Measurements from ENCODE around the gene TRIO. TPM values are rescaled to one million over a fixed set of nuclear protein-coding genes. Genes with fewer than 3 reads are reported as not detected.

The TRIO gene
- total RNA-seq, 4 donors from 2014 or later, result 186 to 388 (median 285) TPM

DNA sequence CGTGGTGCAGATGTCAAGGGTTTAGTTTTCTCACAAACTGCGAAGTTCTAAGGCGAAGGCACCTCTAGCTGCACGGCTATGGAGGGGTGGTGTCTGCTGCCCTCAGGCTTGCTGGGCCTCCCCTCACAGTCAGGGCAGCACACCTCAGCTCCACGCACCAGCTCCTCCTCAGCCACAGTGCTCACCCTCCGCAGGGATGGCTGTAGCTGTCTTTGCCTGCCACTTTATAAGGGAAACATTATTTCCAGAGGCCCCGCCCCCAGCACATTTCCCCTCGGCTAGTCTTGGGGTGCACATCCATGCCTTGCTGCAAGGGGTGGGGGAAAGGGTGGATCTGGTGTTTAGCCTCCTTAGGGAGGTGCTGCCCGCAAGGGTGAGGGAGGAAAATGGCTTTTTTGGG is 154.6 kb downstream of the TRIO start:
- no peaks in the 10 kb centered on the region for H3K4me1 ChIP-seq
- H3K4me3 ChIP-seq, result no peak overlapping the region
- in situ Hi-C loops (cut with MboI; ENCODE audit: low pct_ligation_motif_present in 1 of 4, low pct_unique_long_range_greater_than_20kb in 1 of 4, low sequenced_read_pairs in 3 of 4) (loop anchor here in 3 of 4 donors (25.0 kb wide), 2 partner anchors 285 to 310 kb away; no protein-coding TSS in a partner anchor), intact Hi-C loops (cut with DNase I; ENCODE audit: low total_unique reads) (no loop called here)
- WGBS, 2 donors (ENCODE audit: low coverage in 1 of 2), result 93% methylated on average over 9 of the region's 9 CpGs; no CpG with 5 or more reads in 1 of the 2 donors
- no peak for DNase-seq
- no peaks in the 10 kb centered on the region for H3K9me3 ChIP-seq
- H3K27me3 ChIP-seq, result no peaks in the 10 kb centered on the region
- peaks cover 0 to 20% (median 8%) of the 10 kb centered on the region in 4 donors for H3K36me3 ChIP-seq
- no peak overlapping the region for H3K27ac ChIP-seq
- TF ChIP-seq EP300 (IDR thresholded peaks at IDR 0.05; ENCODE audit: low read depth) (no peak), POLR2AphosphoS5 (IDR thresholded peaks at IDR 0.05) (no peak), CTCF (IDR thresholded peaks at IDR 0.05) (no peak), POLR2A (IDR thresholded peaks at IDR 0.05) (no peak)

- in situ Hi-C loops (cut with MboI; ENCODE audit: low pct_ligation_motif_present in 1 of 4, low pct_unique_long_range_greater_than_20kb in 1 of 4, low sequenced_read_pairs in 3 of 4) (loop anchor here in 3 of 4 donors (25.0 kb wide), 2 partner anchors 286 to 311 kb away; no protein-coding TSS in a partner anchor), intact Hi-C loops (cut with DNase I; ENCODE audit: low total_unique reads) (no loop called here)
- Histone ChIP-seq H3K36me3 (peaks cover 0 to 20% (median 5%) of the 10 kb centered on the region in 4 donors), H3K4me1 (no peaks in the 10 kb centered on the region), H3K9me3 (no peaks in the 10 kb centered on the region), H3K27me3 (no peaks in the 10 kb centered on the region), H3K4me3 (no peak overlapping the region), H3K27ac (no peak overlapping the region)
- DNase-seq, result no peak
- no peak for TF ChIP-seq EP300 (IDR thresholded peaks at IDR 0.05; ENCODE audit: low read depth)
- no peak for TF ChIP-seq POLR2A (IDR thresholded peaks at IDR 0.05)
- TF ChIP-seq POLR2AphosphoS5 (IDR thresholded peaks at IDR 0.05), result no peak
- no peak for TF ChIP-seq CTCF (IDR thresholded peaks at IDR 0.05)
- WGBS, 2 donors (ENCODE audit: low coverage in 1 of 2), result 73 to 82% methylated on average over 3 of the region's 3 CpGs
Measured at GRCh38 chr5:14298126-14298847, 155.1 kb downstream of the TRIO start.

DNA sequence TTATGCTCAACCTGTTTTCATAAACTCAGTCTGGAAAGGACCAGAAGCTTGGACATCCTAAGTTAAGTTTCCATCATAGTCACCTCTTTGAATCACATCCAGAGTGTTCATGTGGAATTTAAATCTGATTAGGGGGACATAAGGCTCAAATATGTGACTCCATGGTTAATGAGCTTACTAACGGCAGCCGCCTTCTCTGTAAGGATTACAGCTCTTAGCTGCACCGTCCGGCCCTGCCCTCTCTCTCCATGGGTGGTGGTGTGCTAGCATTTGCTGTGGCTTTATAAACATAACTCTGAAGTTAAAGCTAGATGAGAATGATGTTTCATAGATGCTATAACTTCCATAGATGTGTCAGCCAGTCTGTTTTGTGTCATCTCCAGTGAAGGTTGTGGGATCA is 156.5 kb downstream of the TRIO start:
- Histone ChIP-seq H3K4me1 (no peaks in the 10 kb centered on the region), H3K36me3 (peaks cover 0 to 20% (median 4%) of the 10 kb centered on the region in 4 donors), H3K27me3 (no peaks in the 10 kb centered on the region), H3K27ac (no peak overlapping the region), H3K9me3 (no peaks in the 10 kb centered on the region), H3K4me3 (no peak overlapping the region)
- in situ Hi-C loops (cut with MboI; ENCODE audit: low pct_ligation_motif_present in 1 of 4, low pct_unique_long_range_greater_than_20kb in 1 of 4, low sequenced_read_pairs in 3 of 4) (loop anchor here in 3 of 4 donors (25.0 kb wide), 2 partner anchors 287 to 312 kb away; no protein-coding TSS in a partner anchor), intact Hi-C loops (cut with DNase I; ENCODE audit: low total_unique reads) (no loop called here)
- TF ChIP-seq EP300 (IDR thresholded peaks at IDR 0.05; ENCODE audit: low read depth) (no peak), POLR2A (IDR thresholded peaks at IDR 0.05) (no peak), POLR2AphosphoS5 (IDR thresholded peaks at IDR 0.05) (no peak)
- WGBS, 2 donors (ENCODE audit: low coverage in 1 of 2), result 71 to 91% methylated on average over 3 to 4 of the region's 4 CpGs
- DNase-seq, result no peak

DNA sequence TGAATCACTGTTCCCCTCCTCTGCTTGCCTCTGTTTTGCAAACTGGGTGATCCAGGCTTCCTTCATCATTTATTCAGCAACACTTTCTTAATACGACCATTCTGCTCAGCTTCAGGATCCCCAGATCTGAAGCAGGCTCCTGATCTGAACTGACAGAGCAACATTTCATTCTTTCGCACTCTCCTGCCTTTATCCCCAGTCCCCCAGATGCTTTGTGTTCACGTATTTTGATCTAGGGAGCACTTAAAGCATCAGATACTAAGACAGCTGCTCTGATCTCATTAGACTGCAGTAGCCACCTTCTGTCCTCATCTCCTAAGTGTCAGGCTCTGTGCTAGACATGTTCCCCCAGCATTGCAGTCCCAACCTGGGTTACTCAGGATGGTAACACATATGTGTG is 158.0 kb downstream of the TRIO start:
- DNase-seq, result no peak
- H3K36me3 ChIP-seq, result peaks cover 0 to 19% (median 4%) of the 10 kb centered on the region in 4 donors
- TF ChIP-seq EP300 (IDR thresholded peaks at IDR 0.05; ENCODE audit: low read depth) (no peak), POLR2AphosphoS5 (IDR thresholded peaks at IDR 0.05) (no peak), POLR2A (IDR thresholded peaks at IDR 0.05) (no peak), CTCF (IDR thresholded peaks at IDR 0.05) (no peak)
- no peaks in the 10 kb centered on the region for H3K4me1 ChIP-seq
- intact Hi-C loops (cut with DNase I; ENCODE audit: low total_unique reads), result no loop called here
- H3K4me3 ChIP-seq, result no peak overlapping the region
- H3K27me3 ChIP-seq, result no peaks in the 10 kb centered on the region
- no peak overlapping the region for H3K27ac ChIP-seq
- H3K9me3 ChIP-seq, result no peaks in the 10 kb centered on the region
- in situ Hi-C loops (cut with MboI; ENCODE audit: low pct_ligation_motif_present in 1 of 4, low pct_unique_long_range_greater_than_20kb in 1 of 4, low sequenced_read_pairs in 3 of 4), result no loop called here
- 87 to 89% methylated on average over 3 of the region's 3 CpGs for WGBS, 2 donors (ENCODE audit: low coverage in 1 of 2)

All from transverse colon (tissue), 4 donors.